CD4-positive, alpha-beta T cell treated with Interleukin-2 at 100 ng/mL for 4 hours (primary cell): ENCODE data around the gene DEFB118.
"Not testable (repeated sequence)": the region's sequence is repeated elsewhere in the genome, so short reads cannot be mapped to it uniquely, and the experiment has no call there.

Experiments
- DNase-seq: peaks from one replicate; pipeline ENCODE4 v3.0.0-alpha.2; 2020; ENCODE audit warnings: low spot score

DEFB118 gene

GRCh38 chr20:31368301-31368700 lies at the start of gene DEFB118:
TSS of gene DEFB118 (plus strand) at chr20:31368601. CDS start at chr20:31368651, 50 bp downstream.
- no peak for DNase-seq

- DNase-seq, result no peak
Observed at GRCh38 chr20:31322504-31322903, 45.9 kb upstream of the DEFB118 start.

- DNase-seq, result no peak
Observed at GRCh38 chr20:31330893-31331292, 37.5 kb upstream of the DEFB118 start.

GRCh38 chr20:31341470-31341869 lies 26.9 kb upstream of the DEFB118 start:
- no peak for DNase-seq

GRCh38 chr20:31355981-31356380 lies 12.4 kb upstream of the DEFB118 start:
- DNase-seq, result no peak

- DNase-seq, result no peak
Observed at GRCh38 chr20:31363295-31363694, 5.1 kb upstream of the DEFB118 start.

- DNase-seq, result not testable (repeated sequence)
Observed at GRCh38 chr20:31364272-31364671, 4.1 kb upstream of the DEFB118 start.

- no peak for DNase-seq
Observed at GRCh38 chr20:31374346-31374745, 5.9 kb downstream of the DEFB118 start.

- no peak for DNase-seq
Observed at GRCh38 chr20:31390490-31390889, 22.1 kb downstream of the DEFB118 start, which contains the start of gene DEFB119. TSS of gene DEFB119 (minus strand) at chr20:31390590. CDS start at chr20:31390483, 107 bp downstream.

- DNase-seq, result no peak
Observed at GRCh38 chr20:31392836-31393235, 24.4 kb downstream of the DEFB118 start.

GRCh38 chr20:31394900-31395299 lies 26.5 kb downstream of the DEFB118 start:
- no peak for DNase-seq

- DNase-seq, result no peak
Observed at GRCh38 chr20:31403886-31404285, 35.5 kb downstream of the DEFB118 start.

GRCh38 chr20:31406115-31406514 lies 37.7 kb downstream of the DEFB118 start, which contains the start of gene DEFB121:
TSS of gene DEFB121 (minus strand) at chr20:31406215. CDS start at chr20:31406152, 63 bp downstream.
- no peak for DNase-seq

GRCh38 chr20:31410011-31410410 lies 41.6 kb downstream of the DEFB118 start:
- no peak for DNase-seq

GRCh38 chr20:31414381-31414780 lies 46.0 kb downstream of the DEFB118 start:
- no peak for DNase-seq

GRCh38 chr20:31415653-31416052 lies 47.3 kb downstream of the DEFB118 start:
- DNase-seq, result no peak

- no peak for DNase-seq
Observed at GRCh38 chr20:31418307-31418706, 49.9 kb downstream of the DEFB118 start.
